GM10266 (cell line): Measurements from ENCODE around the gene ENOX1.

ENCODE experiments used
- DNase-seq: peaks from one replicate; pipeline ENCODE4 v3.0.0; 2012; ENCODE audit errors: extremely low spot score
- TF ChIP-seq, protein P1 (sequence below): IDR thresholded peaks from 2 replicates; pipeline ENCODE4 v1.5.1; 2012; ENCODE audit warnings: mild to moderate bottlenecking, low read depth; ENCODE audit not compliant: control insufficient read depth, insufficient read depth; ENCODE audit errors: missing control alignments

Gene ENOX1

DNA sequence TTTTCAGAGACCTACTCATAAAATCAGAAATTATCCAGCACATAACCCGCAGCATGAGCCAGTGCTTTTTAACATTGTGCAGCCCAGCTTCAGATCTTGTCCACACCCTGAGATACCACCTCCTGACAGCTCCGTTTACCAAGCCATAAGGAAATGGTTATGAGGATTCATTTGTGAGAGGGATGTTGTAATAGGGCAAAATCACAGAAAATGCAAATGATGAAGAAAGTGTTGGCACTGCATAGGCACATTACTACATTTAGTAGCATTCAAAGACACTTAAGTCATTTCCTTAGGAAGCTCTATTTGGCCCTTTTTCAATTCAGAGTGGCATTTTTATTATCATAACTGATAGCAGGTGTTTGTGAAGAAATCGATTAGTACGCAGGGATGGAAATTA is 485.9 kb downstream of the ENOX1 start:
- DNase-seq, result no peak
- TF ChIP-seq, protein P1, sequence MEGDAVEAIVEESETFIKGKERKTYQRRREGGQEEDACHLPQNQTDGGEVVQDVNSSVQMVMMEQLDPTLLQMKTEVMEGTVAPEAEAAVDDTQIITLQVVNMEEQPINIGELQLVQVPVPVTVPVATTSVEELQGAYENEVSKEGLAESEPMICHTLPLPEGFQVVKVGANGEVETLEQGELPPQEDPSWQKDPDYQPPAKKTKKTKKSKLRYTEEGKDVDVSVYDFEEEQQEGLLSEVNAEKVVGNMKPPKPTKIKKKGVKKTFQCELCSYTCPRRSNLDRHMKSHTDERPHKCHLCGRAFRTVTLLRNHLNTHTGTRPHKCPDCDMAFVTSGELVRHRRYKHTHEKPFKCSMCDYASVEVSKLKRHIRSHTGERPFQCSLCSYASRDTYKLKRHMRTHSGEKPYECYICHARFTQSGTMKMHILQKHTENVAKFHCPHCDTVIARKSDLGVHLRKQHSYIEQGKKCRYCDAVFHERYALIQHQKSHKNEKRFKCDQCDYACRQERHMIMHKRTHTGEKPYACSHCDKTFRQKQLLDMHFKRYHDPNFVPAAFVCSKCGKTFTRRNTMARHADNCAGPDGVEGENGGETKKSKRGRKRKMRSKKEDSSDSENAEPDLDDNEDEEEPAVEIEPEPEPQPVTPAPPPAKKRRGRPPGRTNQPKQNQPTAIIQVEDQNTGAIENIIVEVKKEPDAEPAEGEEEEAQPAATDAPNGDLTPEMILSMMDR, result no peak

DNA sequence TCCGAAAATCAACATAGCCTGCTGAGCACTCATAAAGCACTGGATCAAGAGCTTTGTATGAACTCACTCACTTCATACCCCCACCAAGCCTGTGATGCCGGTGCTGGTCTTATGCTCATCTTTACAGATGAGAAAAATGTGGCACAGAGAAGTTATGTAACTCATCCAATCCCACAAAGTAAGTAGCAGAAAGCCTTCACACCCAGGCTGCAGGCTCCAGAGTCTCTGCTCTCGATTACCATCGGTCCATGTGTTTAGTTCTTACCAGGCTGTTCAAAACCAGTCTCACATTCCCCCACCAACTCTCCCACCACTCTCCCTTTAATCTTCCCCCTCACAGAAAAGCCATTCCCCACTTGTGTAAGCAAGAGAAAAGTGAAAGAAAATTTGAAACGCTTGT is 487.4 kb downstream of the ENOX1 start:
- DNase-seq, result no peak
- TF ChIP-seq, protein P1, result no peak

DNA sequence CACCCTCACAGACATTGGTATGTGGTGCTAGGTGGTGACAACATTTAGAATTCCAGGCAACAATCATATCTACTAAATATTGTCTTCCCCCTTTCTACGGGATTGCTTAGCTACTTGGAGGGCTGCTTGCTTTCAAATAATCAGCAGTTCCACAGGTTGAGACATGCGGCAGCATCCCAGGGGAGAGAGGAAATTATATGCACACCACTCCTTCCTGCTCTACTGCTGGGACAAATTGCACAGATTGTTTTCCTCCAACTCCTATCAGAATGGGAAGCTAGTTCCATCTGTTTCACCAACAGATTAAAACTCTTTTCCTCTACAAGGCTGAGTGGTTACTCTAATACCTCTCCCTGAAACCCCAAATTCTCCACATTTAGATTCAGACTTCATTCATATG is 488.0 kb downstream of the ENOX1 start:
- DNase-seq, result no peak
- TF ChIP-seq, protein P1, result no peak

DNA sequence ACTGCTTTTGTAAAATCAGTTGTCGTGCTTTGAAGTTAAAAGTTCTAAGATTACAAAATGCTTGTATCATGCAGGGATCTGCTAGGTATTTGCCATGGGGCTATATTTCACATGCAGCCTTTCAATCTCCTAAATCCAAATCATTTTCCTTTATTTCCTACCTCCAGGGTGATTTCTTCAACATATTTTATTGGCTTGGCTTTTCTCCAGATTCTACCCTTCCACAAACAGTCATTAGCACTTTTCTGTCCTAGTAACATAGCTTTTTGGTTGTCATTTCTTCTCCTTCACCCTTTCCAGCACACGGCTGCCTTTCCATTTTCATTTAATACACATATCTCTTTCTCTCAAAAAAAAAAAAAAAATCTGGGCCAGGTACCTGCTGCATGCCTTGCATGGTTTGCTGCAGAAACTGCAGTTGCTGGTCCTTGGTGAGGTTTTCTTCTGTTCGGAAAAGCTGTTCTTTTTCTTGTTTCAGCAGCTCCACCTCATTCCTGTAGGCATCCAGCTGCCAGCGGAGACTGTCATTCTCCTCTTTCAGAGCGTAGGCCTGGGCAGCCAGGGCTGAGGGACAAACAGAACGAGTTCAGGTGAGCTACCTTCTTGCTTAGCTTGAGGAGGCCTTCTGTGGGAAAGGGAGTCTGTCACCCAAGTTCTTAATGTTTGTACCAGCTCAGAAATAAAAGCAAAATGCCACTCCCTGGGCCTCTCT is 488.6 kb downstream of the ENOX1 start:
- TF ChIP-seq, protein P1, result no peak
- DNase-seq, result no peak

DNA sequence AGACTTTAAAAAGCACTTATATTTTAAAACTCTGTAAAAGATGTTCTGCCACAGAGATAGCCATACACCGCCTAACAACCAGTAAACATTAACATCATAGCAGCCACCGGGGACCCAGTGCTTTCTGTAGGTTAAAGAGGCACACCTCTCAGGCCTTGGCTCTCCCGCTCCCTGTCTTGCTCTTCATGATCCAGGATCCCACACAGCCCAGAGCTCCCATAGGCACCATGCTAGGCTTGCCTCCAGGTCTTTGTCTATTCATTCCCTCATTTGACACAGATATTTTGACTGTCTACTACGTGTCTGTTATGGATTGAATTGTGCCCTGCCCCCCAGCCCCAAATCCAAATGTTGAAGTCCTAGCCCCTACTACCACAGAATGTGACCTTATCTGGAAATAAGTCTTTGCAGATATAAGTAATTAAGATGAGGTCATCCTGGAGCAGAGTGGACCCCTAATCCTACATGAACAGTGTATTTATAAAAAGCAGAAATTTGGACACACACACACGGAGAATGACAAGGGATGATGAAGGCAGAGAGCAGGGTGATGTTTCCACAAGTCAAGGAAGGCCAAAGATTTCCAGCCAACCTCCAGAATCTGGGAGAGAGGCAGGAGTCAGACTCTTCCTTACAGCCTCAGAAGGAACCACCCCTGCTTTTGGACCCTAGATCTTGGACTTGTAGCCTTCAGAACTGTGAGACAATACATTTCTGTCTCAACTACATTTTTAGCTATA is 490.8 kb downstream of the ENOX1 start:
- DNase-seq, result no peak
- TF ChIP-seq, protein P1, result no peak

DNA sequence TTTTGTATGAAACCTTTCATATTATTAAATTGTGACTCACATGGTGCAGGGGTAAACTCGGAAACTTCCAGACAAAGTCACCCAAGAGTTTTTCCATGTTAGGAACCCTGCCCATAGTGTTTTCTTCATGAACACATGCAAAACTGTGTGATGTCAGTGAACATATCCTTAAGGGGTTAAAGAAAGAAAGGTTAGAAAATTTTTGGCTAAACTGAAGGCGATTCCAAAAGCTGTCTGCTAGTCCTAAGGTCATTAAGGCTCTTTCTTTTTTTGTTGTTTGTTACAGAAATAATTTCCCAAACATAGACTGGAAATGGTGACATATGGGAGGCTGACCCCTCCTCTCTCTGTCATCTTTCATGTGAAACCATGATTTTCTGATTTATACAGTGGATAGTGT is 491.5 kb downstream of the ENOX1 start:
- no peak for DNase-seq

More for the DNA sequence above, 491.5 kb downstream of the ENOX1 start:
- TF ChIP-seq, protein P1, result no peak
